ENCODE results near the gene KBTBD2. TPM values are rescaled to one million over a fixed set of nuclear protein-coding genes. Genes with fewer than 3 reads are reported as not detected.

KBTBD2 gene
- total and polyA plus RNA-seq, 2 experiments from 2014 or later: 11.6 to 34.9 TPM

GRCh38 chr7:32935558-32935957, 44.0 kb upstream of the KBTBD2 start:
- TF ChIP-seq ZNF331 (CRISPR knock-in tag; IDR thresholded peaks at IDR 0.05; ENCODE audit: low read depth) (no peak), EZH2phosphoT487 (IDR thresholded peaks at IDR 0.05; ENCODE audit: unreplicated experiment) (no peak), EZH2 (IDR thresholded peaks at IDR 0.05; ENCODE audit: low read depth, unreplicated experiment) (no peak), NANOG (IDR thresholded peaks at IDR 0.05; ENCODE audit: borderline replicate concordance) (no peak), ZNF114 (CRISPR knock-in tag; IDR thresholded peaks at IDR 0.05) (no peak)
- Histone ChIP-seq H3K79me2 (replicated peaks; ENCODE audit: insufficient read depth) (no peaks in the 10 kb centered on the region), H2AFZ (no peak overlapping the region), H3K4me3 (no peak overlapping the region), H3K4me1 (ENCODE audit: insufficient read depth) (peaks cover under 1% of the 10 kb centered on the region; the same call in 1 of the 2 replicates), H3K27ac (ENCODE audit: low read depth) (no peak overlapping the region), H4K20me1 (replicated peaks; ENCODE audit: insufficient read depth) (peaks cover 20% of the 10 kb centered on the region), H3K4me2 (no peak overlapping the region), H3K27me3 (ENCODE audit: insufficient read depth) (peaks cover 97% of the 10 kb centered on the region), H3K36me3 (ENCODE audit: insufficient read depth) (no peaks in the 10 kb centered on the region), H3K9me2 (ENCODE audit: insufficient read depth) (no peaks in the 10 kb centered on the region), H3F3A (replicated peaks; ENCODE audit: low read depth) (0 out of 2 replicates have a peak, but pooled peaks cover 3% of the 10 kb centered on the region)
- Mint-ChIP-seq H3K27ac (no peak overlapping the region), H3K27me3 (ENCODE audit: insufficient read depth, low read depth, poor library complexity) (peaks cover 65% of the 10 kb centered on the region), H3K36me3 (ENCODE audit: low read depth) (no peaks in the 10 kb centered on the region), H3K9me3 (no peaks in the 10 kb centered on the region), H3K4me1 (0 out of 3 replicates have a peak, but pooled peaks cover 3% of the 10 kb centered on the region), H3K4me3 (no peak overlapping the region)
- DNase-seq (ENCODE audit: low spot score) (no peak), ATAC-seq (no peak)

- Histone ChIP-seq H2AFZ (no peak overlapping the region), H3K27ac (ENCODE audit: low read depth) (no peak overlapping the region), H3K36me3 (ENCODE audit: insufficient read depth) (no peaks in the 10 kb centered on the region), H3F3A (replicated peaks; ENCODE audit: low read depth) (no peaks in the 10 kb centered on the region), H3K9me2 (ENCODE audit: insufficient read depth) (no peaks in the 10 kb centered on the region), H3K79me2 (replicated peaks; ENCODE audit: insufficient read depth) (no peaks in the 10 kb centered on the region), H3K4me2 (no peak overlapping the region), H3K4me3 (no peak overlapping the region), H3K4me1 (ENCODE audit: insufficient read depth) (no peaks in the 10 kb centered on the region), H4K20me1 (replicated peaks; ENCODE audit: insufficient read depth) (no peaks in the 10 kb centered on the region; the same call in 1 of the 2 replicates), H3K27me3 (ENCODE audit: insufficient read depth) (peaks cover 66% of the 10 kb centered on the region)
- H3K27me3 Mint-ChIP-seq (ENCODE audit: insufficient read depth, low read depth, poor library complexity): peaks cover 17% of the 10 kb centered on the region
- no peak overlapping the region for H3K27ac Mint-ChIP-seq
- ATAC-seq: no peak
- H3K36me3 Mint-ChIP-seq (ENCODE audit: low read depth): no peaks in the 10 kb centered on the region
- DNase-seq (ENCODE audit: low spot score): no peak
- H3K4me3 Mint-ChIP-seq: no peak overlapping the region
- 0 out of 3 replicates have a peak, but pooled peaks cover 3% of the 10 kb centered on the region for H3K4me1 Mint-ChIP-seq
- no peaks in the 10 kb centered on the region for H3K9me3 Mint-ChIP-seq
- TF ChIP-seq POLR2AphosphoS5 (IDR thresholded peaks at IDR 0.05; ENCODE audit: low read depth): no peak
- TF ChIP-seq CREB1 (CRISPR knock-in tag; IDR thresholded peaks at IDR 0.05; ENCODE audit: low read depth): no peak
- TF ChIP-seq ETS1 (IDR thresholded peaks at IDR 0.05): no peak
- no peak for TF ChIP-seq EZH2phosphoT487 (IDR thresholded peaks at IDR 0.05; ENCODE audit: unreplicated experiment)
- no peak for TF ChIP-seq REST (IDR thresholded peaks at IDR 0.05; ENCODE audit: unreplicated experiment)
- TF ChIP-seq STAT1 (IDR thresholded peaks at IDR 0.05; ENCODE audit: unreplicated experiment): no peak
- no peak for TF ChIP-seq ZNF462 (CRISPR knock-in tag; IDR thresholded peaks at IDR 0.05)
- TF ChIP-seq NANOG (IDR thresholded peaks at IDR 0.05; ENCODE audit: borderline replicate concordance): no peak
Measured at GRCh38 chr7:32930378-32930777, 38.8 kb upstream of the KBTBD2 start.
